ENCODE data around the gene E2F4. TPM values are rescaled to one million over a fixed set of nuclear protein-coding genes. Genes with fewer than 3 reads are reported as not detected.

Gene E2F4
- total and polyA plus RNA-seq, 2 experiments from 2014 or later = 70.4 to 72.4 TPM

DNA sequence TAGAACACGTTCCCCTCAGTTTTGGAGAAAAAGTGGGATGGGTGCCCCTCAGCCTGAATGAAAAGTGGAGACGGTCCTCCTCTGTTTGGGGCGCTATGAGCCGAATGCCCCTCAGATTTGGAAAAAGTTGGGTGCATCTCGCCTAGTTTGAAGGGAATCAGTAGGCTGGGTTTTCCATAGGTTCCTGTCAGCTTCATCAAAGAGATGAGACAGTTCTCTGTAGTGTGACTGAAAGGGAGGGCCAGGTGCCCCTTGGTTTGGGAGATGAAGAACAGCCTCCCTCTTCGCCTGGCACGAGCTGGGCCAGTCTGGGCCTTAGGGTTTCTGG is 56.1 kb downstream of the E2F4 start:
- TF ChIP-seq, protein P1, sequence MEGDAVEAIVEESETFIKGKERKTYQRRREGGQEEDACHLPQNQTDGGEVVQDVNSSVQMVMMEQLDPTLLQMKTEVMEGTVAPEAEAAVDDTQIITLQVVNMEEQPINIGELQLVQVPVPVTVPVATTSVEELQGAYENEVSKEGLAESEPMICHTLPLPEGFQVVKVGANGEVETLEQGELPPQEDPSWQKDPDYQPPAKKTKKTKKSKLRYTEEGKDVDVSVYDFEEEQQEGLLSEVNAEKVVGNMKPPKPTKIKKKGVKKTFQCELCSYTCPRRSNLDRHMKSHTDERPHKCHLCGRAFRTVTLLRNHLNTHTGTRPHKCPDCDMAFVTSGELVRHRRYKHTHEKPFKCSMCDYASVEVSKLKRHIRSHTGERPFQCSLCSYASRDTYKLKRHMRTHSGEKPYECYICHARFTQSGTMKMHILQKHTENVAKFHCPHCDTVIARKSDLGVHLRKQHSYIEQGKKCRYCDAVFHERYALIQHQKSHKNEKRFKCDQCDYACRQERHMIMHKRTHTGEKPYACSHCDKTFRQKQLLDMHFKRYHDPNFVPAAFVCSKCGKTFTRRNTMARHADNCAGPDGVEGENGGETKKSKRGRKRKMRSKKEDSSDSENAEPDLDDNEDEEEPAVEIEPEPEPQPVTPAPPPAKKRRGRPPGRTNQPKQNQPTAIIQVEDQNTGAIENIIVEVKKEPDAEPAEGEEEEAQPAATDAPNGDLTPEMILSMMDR (IDR thresholded peaks at IDR 0.05; ENCODE audit: poor library complexity) = no peak
- TF ChIP-seq EZH2 (IDR thresholded peaks at IDR 0.05; ENCODE audit: borderline replicate concordance) = no peak
- TF ChIP-seq EZH2phosphoT487 (IDR thresholded peaks at IDR 0.05; ENCODE audit: low read depth, severe bottlenecking, unreplicated experiment) = no peak
- Histone ChIP-seq H3K9me3 (ENCODE audit: low read depth) (no peaks in the 10 kb centered on the region), H3K4me1 (ENCODE audit: insufficient read depth) (peaks cover 26% of the 10 kb centered on the region), H3K9me2 (replicated peaks; ENCODE audit: insufficient read depth) (no peaks in the 10 kb centered on the region), H3K4me3 (peak overlapping the region; percentile 70), H3K36me3 (replicated peaks; ENCODE audit: insufficient read depth, low read depth) (no peaks in the 10 kb centered on the region), H3K27ac (no peak overlapping the region), H3K27me3 (peaks cover 28% of the 10 kb centered on the region), H2AFZ (peak overlapping the region; percentile 56), H3K79me2 (peaks cover 9% of the 10 kb centered on the region), H3K4me2 (peak overlapping the region; percentile 99), H4K20me1 (ENCODE audit: insufficient read depth, poor library complexity, severe bottlenecking) (no peaks in the 10 kb centered on the region)
- WGBS (ENCODE audit: low lambda C conversion rate, missing lambda C conversion rate) = 17% methylated on average over 7 of the region's 7 CpGs
- DNase-seq (ENCODE audit: low spot score) = no peak

MicroRNAs encoded within 50 kb of the gene (microRNA counts, 767-probe panel; counts per million panel counts)
- not detected for microRNA hsa-miR-328

Small RNA genes within 50 kb of the gene (microRNA-seq; reads per million reads assigned to microRNA genes)
- gene MIR328 = 344 reads per million, percentile 70 among the genes with 10 or more reads in this experiment

Small RNA genes within 50 kb of the gene (small RNA-seq; reads per million reads assigned to genes)
- gene MIR328 = 4.1 reads per million, percentile 92 among the genes with 10 or more reads in this experiment

Other genes with a start within 250 kb of the E2F4 start
- 1.2 and 1.7 TPM in 2 replicates for gene CES3, start 230.9 kb upstream of the E2F4 start, total RNA-seq
- gene CES3, start 230.9 kb upstream of the E2F4 start, polyA plus RNA-seq = 3.4 and 3.8 TPM in 2 replicates
- gene CES4A, start 203.6 kb upstream of the E2F4 start, total RNA-seq = 7.2 and 12.3 TPM in 2 replicates
- gene CES4A, start 203.6 kb upstream of the E2F4 start, polyA plus RNA-seq = 11.8 and 17.9 TPM in 2 replicates
- 48.0 and 59.0 TPM in 2 replicates for gene CBFB, start 163.0 kb upstream of the E2F4 start, total RNA-seq
- 39.3 and 47.4 TPM in 2 replicates for gene CBFB, start 163.0 kb upstream of the E2F4 start, polyA plus RNA-seq
- gene PHAF1, start 82.2 kb upstream of the E2F4 start, total RNA-seq = 18.6 and 18.7 TPM in 2 replicates
- gene PHAF1, start 82.2 kb upstream of the E2F4 start, polyA plus RNA-seq = 15.2 and 20.2 TPM in 2 replicates
- 33.3 and 34.5 TPM in 2 replicates for gene B3GNT9, start 41.2 kb upstream of the E2F4 start, total RNA-seq
- 37.5 and 44.2 TPM in 2 replicates for gene B3GNT9, start 41.2 kb upstream of the E2F4 start, polyA plus RNA-seq
- 18.5 and 21.9 TPM in 2 replicates for gene TRADD, start 32.2 kb upstream of the E2F4 start, total RNA-seq
- gene TRADD, start 32.2 kb upstream of the E2F4 start, polyA plus RNA-seq = 31.4 and 32.4 TPM in 2 replicates
- 10.7 and 11.1 TPM in 2 replicates for gene FBXL8, start 32.2 kb upstream of the E2F4 start, total RNA-seq
- 15.9 and 19.8 TPM in 2 replicates for gene FBXL8, start 32.2 kb upstream of the E2F4 start, polyA plus RNA-seq
- 3.2 and 5.5 TPM in 2 replicates for gene HSF4, start 27.4 kb upstream of the E2F4 start, total RNA-seq
- 8.5 and 15.7 TPM in 2 replicates for gene HSF4, start 27.4 kb upstream of the E2F4 start, polyA plus RNA-seq
- 8.1 and 9.3 TPM in 2 replicates for gene NOL3, start 21.6 kb upstream of the E2F4 start, total RNA-seq
- 10.9 and 11.0 TPM in 2 replicates for gene NOL3, start 21.6 kb upstream of the E2F4 start, polyA plus RNA-seq
- gene MATCAP1, start 8.2 kb upstream of the E2F4 start, total RNA-seq = 22.3 and 24.8 TPM in 2 replicates
- gene MATCAP1, start 8.2 kb upstream of the E2F4 start, polyA plus RNA-seq = 25.4 and 38.5 TPM in 2 replicates
- 0.33 and 3.3 TPM in 2 replicates for gene EXOC3L1, start 2.0 kb upstream of the E2F4 start, total RNA-seq
- gene EXOC3L1, start 2.0 kb upstream of the E2F4 start, polyA plus RNA-seq = 2.0 and 2.6 TPM in 2 replicates
- 18.5 and 18.7 TPM in 2 replicates for gene ELMO3, start 7.0 kb downstream of the E2F4 start, total RNA-seq
- 14.5 and 18.3 TPM in 2 replicates for gene ELMO3, start 7.0 kb downstream of the E2F4 start, polyA plus RNA-seq
- 47.5 and 53.2 TPM in 2 replicates for gene TMEM208, start 35.0 kb downstream of the E2F4 start, total RNA-seq
- 160 and 181 TPM in 2 replicates for gene TMEM208, start 35.0 kb downstream of the E2F4 start, polyA plus RNA-seq
- 4.1 and 10.0 TPM in 2 replicates for gene FHOD1, start 55.3 kb downstream of the E2F4 start, total RNA-seq
- gene FHOD1, start 55.3 kb downstream of the E2F4 start, polyA plus RNA-seq = 17.2 and 20.9 TPM in 2 replicates
- gene SLC9A5, start 56.8 kb downstream of the E2F4 start, total RNA-seq = 0.36 and 1.4 TPM in 2 replicates
- 1.5 and 2.7 TPM in 2 replicates for gene SLC9A5, start 56.8 kb downstream of the E2F4 start, polyA plus RNA-seq
- gene PLEKHG4, start 87.4 kb downstream of the E2F4 start, total RNA-seq = 3.4 and 3.6 TPM in 2 replicates
- 3.0 and 5.5 TPM in 2 replicates for gene PLEKHG4, start 87.4 kb downstream of the E2F4 start, polyA plus RNA-seq
- not detected in 2 replicates for gene KCTD19, start 134.6 kb downstream of the E2F4 start, total RNA-seq
- not detected in 2 replicates for gene KCTD19, start 134.6 kb downstream of the E2F4 start, polyA plus RNA-seq
- 0.23 and 0.32 TPM in 2 replicates for gene LRRC36, start 134.7 kb downstream of the E2F4 start, total RNA-seq
- 0.69 TPM in 1 of 2 replicates, not detected in the other for gene LRRC36, start 134.7 kb downstream of the E2F4 start, polyA plus RNA-seq
- 0.88 and 3.2 TPM in 2 replicates for gene TPPP3, start 201.3 kb downstream of the E2F4 start, total RNA-seq
- gene TPPP3, start 201.3 kb downstream of the E2F4 start, polyA plus RNA-seq = 13.4 and 20.1 TPM in 2 replicates
- gene ZDHHC1, start 224.3 kb downstream of the E2F4 start, total RNA-seq = 1.9 and 5.9 TPM in 2 replicates
- 10.0 and 10.6 TPM in 2 replicates for gene ZDHHC1, start 224.3 kb downstream of the E2F4 start, polyA plus RNA-seq
- 0.93 and 1.6 TPM in 2 replicates for gene HSD11B2, start 239.0 kb downstream of the E2F4 start, total RNA-seq
- 2.3 and 4.2 TPM in 2 replicates for gene HSD11B2, start 239.0 kb downstream of the E2F4 start, polyA plus RNA-seq